Brain pericyte (primary cell): Measurements from ENCODE around the gene EFCAB5.
"Not testable (repeated sequence)": the region's sequence is repeated elsewhere in the genome, so short reads cannot be mapped to it uniquely, and the experiment has no call there.

ENCODE experiments used
- DNase-seq: peaks from one replicate; pipeline ENCODE4 v3.0.0-alpha.2; 2012; ENCODE audit warnings: low read depth, low spot score

The EFCAB5 gene

DNA sequence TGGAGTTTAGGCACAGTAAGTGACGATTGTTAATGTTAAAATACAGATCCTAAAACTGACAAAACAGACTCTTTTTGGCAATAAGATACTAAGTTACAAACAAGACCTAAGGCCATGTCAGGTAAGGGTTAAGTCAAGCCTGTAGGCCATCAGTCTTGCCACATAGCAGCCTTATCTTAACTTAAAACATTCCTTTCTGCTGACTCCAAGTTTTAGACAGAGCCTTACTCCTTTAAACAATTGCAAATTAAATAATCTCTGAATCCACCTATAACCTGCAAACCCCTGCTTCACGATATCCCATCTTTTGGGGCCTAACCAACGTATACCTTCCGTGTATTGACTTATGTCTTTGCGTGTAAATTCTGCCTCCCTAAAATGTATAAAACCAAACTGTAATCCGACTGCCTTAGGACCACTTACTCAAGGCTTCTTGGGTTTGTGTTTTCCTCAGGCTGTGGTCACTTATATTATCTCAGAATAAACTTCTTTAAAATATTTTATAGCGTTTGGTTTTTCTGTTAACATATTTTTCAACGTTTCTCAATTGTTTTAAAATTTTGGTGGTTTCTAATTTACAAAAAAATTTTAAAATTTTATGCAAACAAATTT, 64.4 kb downstream of the EFCAB5 start:
- DNase-seq, result no peak

DNA sequence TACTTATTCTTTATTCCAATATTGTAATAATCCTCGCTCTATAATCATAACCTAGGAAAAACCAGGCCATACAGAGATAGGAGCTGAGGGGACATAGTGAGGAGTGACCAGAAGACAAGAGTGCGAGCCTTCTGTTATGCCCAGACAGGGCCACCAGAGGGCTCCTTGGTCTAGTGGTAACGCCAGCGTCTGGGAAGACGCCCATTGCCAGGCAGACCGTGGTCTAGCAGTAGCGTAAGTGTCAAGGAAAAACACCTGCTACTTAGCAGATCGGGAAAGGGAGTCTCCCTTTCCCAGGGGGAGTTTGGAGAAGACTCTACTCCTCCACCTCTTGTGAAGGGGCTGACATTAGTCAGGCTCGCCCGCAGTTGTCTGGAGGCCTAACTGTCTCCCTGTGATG, 70.5 kb downstream of the EFCAB5 start:
- not testable (repeated sequence) for DNase-seq

- DNase-seq, result peak; percentile 25
Observed at GRCh38 chr17:30021708-30022317, 80.4 kb downstream of the EFCAB5 start.

DNA sequence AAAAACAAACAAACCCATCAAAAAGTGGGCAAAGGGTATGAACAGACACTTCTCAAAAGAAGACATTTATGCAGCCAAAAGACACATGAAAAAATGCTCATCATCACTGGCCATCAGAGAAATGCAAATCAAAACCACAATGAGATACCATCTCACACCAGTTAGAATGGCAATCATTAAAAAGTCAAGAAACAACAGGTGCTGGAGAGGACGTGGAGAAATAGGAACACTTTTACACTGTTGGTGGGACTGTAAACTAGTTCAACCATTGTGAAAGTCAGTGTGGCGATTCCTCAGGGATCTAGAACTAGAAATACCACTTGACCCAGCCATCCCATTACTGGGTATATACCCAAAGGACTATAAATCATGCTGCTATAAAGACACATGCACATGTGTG, 83.9 kb downstream of the EFCAB5 start:
- not testable (repeated sequence) for DNase-seq

GRCh38 chr17:30027676-30028075, 86.2 kb downstream of the EFCAB5 start:
- DNase-seq, result no peak

GRCh38 chr17:30031214-30031869, 89.9 kb downstream of the EFCAB5 start:
- DNase-seq, result no peak

- no peak for DNase-seq
Observed at GRCh38 chr17:30035369-30035768, 93.9 kb downstream of the EFCAB5 start.

DNA sequence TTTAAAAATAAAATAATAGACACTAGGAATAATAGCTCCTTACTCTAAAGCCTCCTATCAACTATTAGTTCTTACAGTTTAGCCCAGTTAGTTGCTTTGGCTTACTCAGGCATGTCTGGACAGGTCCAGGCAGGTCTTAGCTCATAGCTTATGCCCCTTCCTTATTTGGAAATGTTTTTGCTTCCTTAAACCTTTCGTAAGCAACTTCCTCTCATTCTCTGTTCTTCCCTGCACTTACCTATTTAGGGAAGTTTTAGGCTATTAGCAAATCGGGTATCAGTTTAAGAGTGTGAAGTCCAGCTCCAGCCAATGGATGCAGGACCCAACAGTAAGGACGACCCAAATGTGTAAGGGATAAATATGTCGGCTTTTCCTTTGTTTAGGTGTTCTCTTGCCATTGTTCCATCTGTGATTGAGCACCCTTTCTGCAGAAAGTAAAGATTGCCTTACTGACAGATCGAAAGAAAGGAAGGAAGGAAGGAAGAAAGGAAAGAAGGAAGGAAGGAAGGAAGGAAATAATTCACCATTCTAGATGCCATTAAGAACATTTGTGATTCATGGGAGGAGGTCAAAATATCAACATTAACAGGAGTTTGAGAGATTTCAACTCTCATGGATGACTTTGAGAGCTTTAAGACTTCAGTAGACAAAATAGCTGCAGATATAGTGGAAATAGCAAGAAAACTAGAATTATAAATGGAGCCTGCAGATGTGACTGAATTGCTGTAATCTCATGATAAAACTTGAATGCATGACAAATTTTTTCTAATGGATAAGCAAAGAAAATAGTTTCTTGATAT, 99.5 kb downstream of the EFCAB5 start:
- DNase-seq, result not testable (repeated sequence)

DNA sequence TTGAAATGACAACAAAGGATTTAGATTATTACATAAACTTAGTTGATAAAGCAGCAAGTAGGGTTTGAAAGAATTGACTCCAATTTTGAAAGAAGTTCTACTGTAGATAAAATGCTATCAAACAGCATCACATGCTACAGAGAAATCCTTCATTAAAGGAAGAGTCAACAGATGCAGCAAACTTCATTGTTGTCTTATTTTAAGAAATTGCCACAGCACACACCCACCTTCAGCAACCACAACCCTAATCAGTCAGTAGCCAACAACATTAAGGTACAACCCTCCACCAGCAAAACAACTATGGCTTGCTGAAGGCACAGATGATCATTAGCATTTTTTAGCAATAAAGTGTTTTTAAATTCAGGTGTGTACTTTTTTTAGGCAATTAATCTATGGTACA, 100.1 kb downstream of the EFCAB5 start:
- no peak for DNase-seq

- DNase-seq, result no peak
Observed at GRCh38 chr17:30062372-30062771, 120.9 kb downstream of the EFCAB5 start.

GRCh38 chr17:30064738-30065137, 123.3 kb downstream of the EFCAB5 start:
- no peak for DNase-seq

DNA sequence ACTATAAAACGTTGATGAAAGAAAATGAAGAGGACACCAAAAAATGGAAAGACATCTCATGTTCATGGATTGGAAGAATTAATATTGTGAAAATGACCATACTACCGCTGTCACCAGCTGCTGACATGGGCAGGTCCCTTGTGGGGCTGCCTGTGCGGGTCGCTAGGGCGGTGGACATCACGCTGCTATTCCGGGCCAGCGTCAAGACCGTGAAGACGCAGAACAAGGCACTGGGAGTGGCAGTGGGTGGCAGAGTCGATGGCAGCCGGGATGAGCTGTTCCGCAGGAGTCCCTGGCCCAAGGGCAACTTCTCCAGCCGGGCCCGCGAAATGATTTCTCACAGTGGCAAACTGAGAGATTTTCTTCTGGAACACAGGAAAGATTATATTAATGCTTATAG, 127.0 kb downstream of the EFCAB5 start:
- DNase-seq, result no peak

- DNase-seq, result no peak
Observed at GRCh38 chr17:30074254-30074653, 132.8 kb downstream of the EFCAB5 start.

GRCh38 chr17:30074730-30075129, 133.3 kb downstream of the EFCAB5 start:
- DNase-seq, result no peak

- no peak for DNase-seq
Observed at GRCh38 chr17:30082773-30083172, 141.3 kb downstream of the EFCAB5 start.

DNA sequence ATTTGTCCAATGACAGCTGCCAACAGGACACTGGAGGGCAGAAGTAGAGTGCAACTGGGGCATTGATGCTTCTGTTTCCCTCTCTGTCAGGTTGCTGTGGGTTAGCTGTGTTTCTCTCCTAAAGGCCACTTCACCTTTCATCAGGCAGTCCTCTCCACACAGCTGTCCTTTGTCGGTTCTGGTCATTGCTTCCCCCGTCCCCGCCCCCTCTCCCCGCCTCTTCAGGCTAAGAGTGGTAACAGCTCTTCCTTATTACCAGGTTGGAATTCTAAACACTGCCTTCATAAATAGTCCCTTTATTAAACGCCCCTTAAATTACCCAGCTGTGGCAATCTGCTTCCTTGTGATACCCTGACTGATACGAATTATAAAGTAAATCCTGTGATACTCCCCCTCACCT, 143.4 kb downstream of the EFCAB5 start:
- DNase-seq, result no peak

- no peak for DNase-seq
Observed at GRCh38 chr17:30086896-30087295, 145.5 kb downstream of the EFCAB5 start.

DNA sequence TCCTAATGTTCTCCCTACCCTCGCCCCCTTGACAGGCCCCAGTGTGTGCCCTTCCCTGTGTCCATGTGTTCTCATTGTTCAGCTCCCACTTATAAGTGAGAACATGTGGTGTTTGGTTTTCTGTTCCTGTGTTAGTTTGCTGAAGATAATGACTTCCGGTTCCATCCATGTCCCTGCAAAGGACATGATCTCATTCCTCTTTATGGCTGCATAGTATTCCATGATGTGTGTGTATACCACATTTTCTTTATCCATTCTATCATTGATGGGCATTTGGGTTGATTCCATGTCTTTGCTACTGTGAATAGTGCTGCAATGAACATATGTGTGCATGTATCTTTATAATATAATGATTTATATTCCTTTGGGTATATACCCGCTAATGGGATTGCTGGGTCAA, 146.0 kb downstream of the EFCAB5 start:
- DNase-seq, result not testable (repeated sequence)

DNA sequence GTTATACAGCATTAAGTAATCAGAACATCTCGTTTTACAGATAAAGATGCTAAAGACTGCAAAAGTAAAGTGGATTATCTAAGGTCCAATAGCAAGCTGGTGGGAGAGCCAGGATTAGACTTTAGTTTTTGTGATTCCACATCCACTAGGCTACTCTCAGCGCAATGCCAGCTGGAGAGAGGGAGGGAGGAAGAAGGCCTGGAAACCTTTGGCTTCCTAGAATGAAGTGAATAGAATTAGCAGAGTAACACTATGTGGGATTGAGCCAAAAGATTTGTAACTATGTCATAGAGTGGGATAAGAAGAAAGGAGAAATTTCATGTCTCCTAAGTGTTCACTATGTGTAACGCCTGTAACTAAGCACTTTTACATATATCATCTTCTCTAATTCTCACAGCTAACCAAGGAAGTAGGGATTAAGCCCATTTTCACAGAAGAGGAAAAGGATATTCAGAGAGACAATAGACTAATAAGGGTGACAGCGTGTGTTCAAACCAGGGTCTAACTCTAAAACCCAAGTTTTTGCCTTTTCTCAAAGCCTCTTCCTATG, 149.8 kb downstream of the EFCAB5 start:
- no peak for DNase-seq

GRCh38 chr17:30091771-30092170, 150.3 kb downstream of the EFCAB5 start:
- no peak for DNase-seq

- no peak for DNase-seq
Observed at GRCh38 chr17:30092886-30093285, 151.5 kb downstream of the EFCAB5 start.
